HTR-8/SVneo (cell line): Measurements from ENCODE around the gene TRIM7.

Experiments used
- DNase-seq: peaks from one replicate; pipeline ENCODE4 v3.0.0; 2011; ENCODE audit warnings: low spot score, mixed read lengths; ENCODE audit not compliant: insufficient read length
- FAIRE-seq: peaks from 2 replicates; lab custom pipeline; 2011; peaks lifted over from hg19 to GRCh38; lab: Jason Lieb, UNC

The TRIM7 gene

DNA sequence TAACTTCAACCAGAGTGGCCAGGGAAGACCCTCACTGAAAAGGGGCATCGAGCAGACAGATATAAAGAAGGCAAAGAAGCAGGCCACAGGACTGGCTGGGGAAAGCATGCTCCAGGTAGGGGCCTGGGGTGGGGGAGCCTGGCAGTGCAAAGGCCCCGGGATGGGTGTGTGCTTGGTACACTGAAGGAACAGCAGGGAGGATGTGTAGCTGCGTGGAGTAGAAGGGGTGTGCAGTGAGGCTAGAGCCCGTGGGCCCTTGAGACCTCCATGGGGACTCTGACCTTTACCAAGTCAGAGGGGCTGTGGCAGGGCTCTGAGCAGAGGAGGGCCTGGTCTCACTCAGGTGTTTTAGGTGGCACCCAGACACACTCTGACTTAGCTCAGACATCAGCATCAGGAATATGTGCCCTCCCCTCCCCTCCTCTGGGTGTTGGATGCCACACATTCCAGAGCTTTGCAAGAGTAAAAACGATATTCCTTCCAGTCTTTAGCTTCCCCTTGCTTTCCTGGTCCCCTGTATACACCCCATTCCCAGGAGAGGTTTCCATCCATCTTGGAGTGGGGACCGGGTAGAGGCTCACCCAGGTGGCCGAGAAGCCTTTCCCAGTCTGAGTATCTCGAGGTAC is 7.6 kb downstream of the TRIM7 start:
- no peak for DNase-seq
- no peak for FAIRE-seq

DNA sequence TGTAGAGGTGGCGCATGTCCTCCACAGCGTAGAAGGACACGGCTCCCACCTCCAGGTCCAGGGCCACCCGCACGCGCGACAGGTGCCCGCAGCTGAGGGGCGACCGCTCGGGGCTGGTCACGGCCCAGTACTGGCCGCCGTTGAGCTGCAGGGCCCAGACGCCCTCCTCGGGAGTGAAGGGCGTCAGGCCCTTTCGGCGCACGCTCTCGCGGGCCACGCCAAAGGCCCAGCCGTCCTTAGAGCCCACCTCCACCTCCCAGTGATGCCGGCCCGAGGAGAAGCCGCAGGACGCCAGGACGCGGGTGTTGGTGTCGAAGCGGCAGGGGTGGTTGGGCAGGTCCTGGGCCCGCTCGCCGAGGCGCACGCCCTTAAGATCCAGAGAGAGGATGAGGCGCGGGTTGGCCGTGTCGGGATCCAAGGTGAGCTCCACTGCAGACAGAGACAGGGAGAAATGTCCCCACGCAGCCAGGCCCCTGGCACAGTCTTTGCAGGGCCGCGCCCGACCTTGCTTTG is 9.7 kb downstream of the TRIM7 start:
- DNase-seq: no peak
- FAIRE-seq: no peak

DNA sequence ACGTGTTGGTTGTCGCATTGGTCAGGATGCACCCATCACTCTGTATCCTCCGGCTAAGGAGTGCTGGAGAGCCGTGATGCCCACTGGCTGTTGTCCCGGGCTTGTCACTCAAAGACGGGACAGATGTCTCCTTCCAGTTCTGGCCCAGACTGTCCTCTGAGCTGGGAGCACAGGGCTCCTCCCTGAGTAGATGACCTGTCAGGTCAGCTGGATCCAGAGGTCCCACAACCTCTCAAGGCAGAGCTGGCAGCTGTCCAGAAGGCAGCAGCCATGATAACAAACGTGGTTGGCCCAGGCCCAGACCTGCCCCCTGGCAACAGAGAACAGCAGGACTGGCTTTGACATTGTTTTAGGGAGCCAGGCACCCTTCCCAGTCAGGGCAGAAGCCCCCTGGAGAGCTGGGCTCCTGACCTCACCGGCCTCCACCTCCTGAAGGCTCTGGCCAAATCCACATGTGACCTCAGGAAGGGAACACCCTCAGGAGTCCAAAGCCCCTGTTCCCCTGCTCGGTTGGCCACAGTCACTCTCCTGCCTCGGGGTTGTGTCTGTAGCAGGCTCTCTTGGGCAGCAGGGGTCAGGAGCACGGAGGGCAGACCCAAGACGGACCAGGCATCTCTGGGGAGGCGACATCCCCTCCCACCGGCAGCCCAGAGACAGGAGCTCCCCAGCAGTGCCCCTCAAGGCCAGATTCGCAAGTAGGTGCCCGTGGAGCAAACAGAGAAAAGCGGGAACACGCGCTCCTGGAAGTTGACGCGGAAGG is 10.3 kb downstream of the TRIM7 start:
- FAIRE-seq (no peak), DNase-seq (no peak)

DNA sequence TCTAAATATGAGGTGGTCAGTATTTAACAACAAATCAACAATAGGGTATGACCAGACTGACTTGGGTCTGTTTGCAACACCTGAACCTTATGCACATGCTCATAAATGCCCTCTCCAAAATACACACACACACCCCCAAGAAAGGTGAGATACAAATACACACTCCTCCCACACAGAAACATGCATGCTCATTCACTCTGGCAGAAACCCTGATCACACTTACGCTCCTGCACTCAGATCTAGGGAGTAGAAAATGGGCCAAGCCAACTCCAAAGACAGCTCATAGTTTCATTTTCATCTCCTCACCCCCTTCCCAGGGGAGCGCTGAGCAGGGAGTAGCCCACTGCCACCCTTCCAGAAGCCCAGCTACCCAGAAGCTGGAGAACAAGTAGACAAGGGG is 11.3 kb downstream of the TRIM7 start:
- DNase-seq (no peak), FAIRE-seq (no peak)

DNA sequence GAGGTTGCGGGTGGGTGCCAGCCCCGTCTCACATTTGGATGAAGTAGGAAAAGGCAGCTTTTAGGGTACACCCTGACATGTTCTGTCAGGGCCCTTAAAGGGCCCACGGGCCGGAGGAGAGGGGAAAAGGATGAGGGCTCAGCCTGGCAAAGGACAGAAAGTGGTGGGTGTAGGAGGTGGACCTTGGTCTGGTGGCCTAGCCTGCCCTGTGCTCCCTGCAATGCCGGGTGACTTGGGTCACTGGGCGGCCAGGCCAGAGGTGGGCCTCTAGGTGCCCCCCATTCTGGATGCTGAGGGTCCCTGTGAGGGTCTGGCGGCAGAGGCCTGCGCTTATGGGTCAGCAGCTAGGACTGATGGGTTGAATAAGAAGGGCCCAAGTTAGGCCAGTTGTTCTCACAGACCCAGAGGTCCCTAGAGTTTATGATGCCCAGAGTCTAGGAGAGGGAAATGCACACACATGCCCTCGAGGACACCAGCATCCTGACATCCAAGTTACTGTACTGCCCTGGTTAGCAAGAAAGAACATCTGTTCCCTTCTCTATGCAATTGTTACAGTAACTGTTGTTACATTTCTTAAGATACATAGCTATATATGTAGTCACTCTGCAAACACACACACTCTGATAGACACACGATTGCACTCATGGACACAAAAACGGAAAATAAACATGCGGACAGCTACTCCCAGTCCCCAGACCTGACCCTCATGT is 12.5 kb downstream of the TRIM7 start:
- no peak for FAIRE-seq
- no peak for DNase-seq

DNA sequence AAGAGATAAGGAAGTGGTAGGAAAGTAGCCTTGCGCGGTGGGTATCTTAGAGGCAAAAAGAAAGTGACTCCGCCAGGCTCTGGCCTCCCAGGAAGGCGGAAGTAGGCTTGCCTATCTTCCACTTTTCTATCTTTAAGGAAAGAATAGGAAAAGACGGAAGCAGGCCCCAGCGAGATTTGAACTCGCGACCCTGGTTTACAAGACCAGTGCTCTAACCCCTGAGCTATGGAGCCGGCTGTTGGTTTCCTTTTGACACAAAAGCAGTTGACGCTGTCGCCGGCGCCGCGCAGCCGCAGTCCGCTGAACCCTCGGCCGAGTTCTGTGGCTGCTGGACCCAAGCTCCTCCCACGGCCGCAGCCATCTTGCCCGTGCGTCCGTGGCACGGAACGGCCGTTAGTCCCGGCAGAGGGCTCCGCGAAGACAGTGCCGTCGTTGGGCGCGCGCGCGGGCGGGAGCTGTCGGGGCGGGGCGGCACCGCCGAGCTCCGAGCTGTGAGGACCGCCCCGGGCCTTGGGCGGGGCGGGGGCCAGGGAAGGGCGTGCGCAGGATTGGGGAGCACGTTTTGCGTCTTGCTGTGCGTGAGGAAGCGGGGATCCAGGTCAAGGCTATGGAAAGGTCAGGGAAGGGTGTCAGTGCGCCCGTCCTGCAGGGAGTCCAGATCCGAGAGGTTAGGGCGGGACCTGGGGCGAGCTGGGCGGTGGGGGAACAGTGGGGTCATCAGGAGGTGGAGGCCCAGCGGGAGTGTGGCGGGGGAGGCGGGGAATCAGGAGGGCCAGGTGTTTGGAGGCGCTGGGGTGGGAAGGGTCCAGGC is 13.3 kb downstream of the TRIM7 start:
- DNase-seq: peak; percentile 84
- peak; percentile 93 for FAIRE-seq

DNA sequence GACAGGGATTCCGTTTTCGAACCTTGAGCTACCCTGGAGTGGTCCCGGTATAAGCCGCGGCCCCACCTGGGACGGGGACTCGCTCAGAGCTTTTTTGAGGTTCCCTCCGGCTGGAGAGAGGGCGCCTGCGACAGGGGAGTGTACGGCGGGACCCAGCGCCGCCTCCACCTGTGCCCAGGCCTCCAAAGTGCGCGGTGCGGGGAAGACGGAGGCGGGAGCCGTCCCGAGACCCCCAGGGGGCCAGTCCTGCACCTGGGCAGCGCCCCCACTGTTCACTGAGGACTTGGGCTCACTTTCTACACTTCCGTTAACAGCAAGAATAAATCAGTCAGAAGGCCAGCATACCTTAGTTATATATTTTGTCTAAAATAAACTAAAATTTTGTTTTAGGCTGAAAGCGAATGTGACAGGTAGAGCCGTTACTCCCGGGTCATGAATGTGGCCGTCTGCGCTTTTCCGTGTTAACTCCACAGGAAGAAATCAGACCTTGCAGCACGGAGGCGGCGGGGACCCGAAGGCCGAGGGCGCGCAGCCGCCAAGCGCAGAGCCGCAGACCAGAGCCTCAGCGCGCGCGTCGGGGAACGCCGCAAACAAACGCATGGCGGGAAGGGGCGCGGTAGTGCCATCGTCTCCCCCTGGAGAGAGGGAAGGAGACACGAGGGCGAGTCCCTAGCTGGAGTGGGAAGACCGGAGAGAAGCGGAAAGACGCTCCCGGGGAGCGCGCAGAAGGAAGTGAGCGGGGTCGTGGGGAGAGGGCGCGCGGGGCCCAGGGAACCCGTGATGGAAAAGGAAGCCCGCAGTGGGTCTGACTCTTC is 14.1 kb downstream of the TRIM7 start:
- DNase-seq (no peak), FAIRE-seq (no peak)

DNA sequence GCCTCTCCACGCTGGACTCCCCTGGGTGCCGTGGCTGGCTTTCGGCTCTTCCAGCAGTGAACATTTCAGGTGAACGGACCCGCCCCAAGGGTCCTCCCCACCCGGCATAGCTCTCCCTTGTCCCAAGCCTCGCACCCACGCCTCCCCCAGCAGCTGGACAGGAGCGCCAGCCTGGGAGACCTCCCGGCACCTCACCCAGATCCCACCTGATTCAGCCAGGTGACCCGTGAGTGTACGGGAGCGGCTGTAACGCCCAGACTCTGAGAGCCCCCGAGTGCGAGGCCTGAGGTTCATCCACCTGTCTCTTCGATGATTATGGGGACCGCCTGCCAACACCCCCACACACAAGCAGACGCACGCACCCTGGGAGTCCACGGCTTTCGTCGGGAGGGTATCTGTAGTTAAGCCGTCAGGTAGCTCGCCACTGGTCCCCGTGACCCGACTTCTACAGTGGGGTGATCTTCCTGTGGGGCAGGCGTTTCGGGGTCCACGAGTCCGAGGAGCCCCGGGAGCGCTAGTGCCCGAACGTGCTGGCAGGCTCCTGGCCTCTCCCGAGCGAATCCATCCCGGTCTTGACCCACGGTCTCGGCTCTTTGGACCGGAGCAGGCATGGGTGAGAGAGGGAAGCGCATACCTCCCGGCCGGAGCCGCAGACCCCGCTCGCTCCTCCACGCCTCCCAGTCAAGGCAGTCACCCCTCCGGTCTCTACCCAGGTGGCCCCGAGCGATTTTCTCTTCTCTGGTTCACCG is 14.9 kb downstream of the TRIM7 start:
- FAIRE-seq (no peak), DNase-seq (no peak)

DNA sequence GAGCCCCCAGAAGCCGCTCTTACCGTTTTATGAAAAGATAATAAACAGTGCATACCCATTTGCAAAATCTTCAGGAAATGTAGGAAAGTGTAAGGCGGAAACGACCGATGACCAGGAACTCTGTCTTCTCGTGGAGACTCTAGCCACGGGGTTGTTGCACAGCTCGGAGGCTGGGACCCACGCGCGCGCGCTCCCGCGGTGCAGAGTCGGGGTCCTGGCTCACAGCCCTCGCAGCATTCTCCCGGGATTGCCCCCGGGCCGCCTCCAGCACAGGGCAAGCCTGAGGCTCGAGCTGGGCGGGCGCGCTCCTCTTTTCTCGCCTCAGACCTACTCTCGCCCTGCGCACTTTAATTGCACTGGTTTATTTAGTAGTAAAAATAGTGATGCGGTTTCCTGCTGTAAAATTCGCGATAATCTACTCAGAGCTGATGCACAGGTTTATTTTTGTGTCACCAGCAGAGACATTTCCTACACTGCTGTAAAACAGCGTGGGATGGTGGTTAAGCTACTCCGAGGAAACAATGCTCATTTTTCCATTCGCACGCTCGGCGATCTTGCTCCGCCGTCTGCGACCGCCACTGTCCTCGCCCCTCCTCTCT is 15.5 kb downstream of the TRIM7 start:
- FAIRE-seq (no peak), DNase-seq (no peak)

DNA sequence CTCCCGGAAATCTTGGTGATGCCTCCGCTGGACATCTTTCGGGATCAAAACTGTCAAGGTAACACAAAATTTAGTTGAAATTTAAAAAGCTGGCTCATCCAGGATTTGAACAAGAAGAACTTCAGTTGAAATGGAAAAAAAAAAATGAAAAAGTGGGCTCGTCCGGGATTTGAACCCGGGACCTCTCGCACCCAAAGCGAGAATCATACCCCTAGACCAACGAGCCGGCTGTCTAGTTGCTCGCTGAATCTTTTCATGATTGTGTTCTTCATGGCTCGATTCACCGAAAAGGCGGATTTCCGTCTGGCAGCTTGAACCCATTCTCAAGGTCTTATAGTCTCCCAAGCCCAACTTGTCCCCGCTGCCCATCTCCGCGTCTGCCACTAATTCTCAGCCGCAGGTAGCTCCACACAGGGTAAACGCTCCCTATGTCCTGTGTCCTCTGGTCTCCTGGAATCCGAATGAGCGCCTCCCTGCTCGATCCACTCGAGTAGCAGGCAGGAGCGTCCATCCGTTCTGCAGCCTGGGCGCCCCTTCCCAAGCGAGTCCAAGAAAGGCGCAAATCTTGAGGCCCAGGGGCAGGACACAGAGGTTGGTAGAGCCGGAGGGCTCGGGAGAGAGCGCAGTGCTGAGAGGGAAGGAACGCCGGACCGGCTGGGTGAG is 16.2 kb downstream of the TRIM7 start:
- DNase-seq (no peak), FAIRE-seq (no peak)

DNA sequence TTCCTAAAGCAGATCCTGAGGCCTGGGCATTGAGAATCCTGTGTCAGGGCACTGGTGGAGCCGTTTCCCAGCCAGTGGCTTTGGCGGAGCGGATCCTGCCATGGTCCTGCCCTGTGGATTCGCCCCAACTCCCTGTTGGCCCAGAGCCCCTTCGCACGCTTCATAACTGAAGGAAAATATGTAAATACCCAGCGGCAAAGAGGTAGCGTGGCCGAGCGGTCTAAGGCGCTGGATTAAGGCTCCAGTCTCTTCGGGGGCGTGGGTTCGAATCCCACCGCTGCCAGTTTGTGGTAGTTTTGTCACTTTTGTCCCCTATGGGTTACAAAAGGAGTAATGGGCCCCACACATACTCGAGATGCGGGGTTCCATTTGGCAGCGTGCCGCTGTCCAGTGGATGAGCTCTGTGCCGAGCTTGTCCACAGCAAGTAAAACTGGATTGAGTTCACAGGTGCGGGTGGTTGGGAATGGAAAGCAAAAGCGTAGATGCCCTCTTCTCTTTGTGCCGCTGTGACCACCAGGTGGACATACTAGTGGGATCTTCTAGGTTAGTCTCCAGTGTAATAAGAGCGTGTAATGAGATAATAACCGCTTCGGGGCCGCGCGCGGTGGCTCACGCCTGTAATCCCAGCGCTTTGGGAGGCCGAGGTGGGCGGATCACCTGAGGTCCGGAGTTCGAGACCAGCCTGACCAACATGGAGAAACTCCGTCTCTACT is 17.3 kb downstream of the TRIM7 start:
- FAIRE-seq: no peak

DNA sequence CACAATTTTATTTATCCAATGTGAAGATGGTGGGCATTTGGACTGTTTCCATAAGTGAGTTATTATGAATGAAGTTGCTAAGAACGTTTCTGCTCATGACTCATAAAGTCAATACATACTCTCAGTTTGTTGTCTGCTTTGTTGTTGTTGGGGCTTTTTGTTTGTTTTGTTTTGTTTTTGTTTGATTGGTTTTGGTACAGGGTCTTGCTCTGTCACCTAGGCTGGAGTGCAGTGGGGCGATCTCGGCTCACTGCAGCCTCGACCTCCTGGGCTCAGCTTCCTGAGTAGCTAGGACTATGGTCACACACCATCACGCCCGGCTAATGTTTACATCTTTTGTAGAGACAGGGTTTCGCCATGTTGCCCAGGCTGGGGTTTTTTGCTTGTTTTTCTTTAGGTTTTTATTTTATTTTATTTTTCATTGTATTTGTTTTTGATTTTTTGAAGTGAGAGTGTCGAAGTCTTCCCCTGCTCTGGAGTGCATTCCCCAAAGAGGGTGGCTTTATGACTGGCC is 18.0 kb downstream of the TRIM7 start:
- FAIRE-seq (no peak), DNase-seq (no peak)

More for the DNA sequence above, 17.3 kb downstream of the TRIM7 start:
- DNase-seq: no peak

DNA sequence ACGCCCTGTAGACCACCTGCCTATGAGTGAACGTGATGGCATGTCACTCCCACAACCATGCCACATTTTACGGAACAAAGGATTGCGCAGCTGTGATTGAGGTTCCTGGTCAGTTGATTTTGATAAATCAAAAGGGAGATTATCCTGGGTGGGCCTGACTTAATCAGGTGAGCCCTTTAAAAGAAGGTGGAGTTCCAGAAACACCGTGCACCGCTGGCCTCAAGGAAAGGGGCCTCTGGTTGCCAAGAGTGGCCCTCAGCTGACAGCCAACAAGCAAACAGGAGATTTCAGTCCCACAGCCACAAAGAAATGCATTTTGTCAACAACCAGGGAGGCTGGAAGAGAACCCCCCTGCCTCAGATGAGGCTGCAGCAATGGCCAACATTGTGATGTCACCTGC is 19.0 kb downstream of the TRIM7 start:
- FAIRE-seq (no peak), DNase-seq (no peak)

DNA sequence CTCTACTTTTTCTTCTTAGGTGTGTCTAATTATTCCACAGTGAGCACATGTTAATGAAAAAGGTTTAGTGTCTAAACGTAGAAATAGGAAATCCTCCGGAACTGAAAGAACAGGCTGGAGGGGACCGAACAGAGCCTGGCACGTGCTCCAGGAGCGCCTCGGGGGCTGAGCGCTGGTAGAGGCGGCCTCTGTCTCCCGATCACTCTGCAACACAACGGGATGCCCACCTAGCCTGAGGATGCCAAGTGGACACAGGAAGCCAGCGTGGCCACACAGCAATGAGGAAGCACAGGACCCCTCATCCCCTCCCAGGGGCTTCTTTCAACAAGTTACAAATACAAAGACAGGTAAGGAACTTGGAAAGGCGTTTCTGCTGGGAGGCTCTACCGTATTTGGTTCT is 19.4 kb downstream of the TRIM7 start:
- DNase-seq (no peak), FAIRE-seq (no peak)

DNA sequence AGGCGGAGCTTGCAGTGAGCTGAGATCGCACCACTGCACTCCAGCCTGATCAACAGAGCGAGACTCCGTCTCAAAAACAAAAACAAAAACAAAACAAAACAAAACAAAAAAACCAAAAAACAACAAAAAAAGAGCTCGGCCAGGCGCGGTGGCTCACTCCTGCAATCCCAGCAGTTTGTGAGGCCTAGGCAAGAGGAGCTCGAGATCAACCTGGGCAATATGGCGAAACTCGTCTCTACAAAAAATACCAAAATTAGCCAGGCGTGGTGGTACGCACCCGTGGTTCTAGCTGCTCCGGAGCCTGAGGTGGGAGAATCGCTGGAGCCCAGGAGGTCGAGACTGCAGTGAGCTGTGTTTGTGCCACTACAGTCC is 20.2 kb downstream of the TRIM7 start:
- no peak for FAIRE-seq
- DNase-seq: no peak

DNA sequence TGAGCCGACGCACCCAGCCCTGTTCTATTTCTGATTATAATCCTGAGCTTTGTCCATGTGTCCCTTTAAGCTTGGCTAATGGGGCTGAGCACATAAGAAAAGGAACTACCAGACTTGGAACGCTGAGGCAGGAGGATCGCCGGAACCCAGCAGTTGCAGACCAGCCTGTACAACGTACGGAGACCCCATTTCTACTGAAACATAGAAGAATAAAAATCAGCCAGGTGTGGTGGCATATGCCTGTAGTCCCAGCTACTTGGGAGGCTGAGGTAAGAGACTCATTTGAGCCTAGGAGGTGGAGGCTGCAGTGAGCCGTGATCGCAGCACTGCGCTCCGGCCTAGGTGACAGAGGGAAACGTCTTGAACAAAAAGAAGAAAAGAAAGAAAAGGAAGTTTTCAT is 22.3 kb downstream of the TRIM7 start:
- no peak for DNase-seq
- no peak for FAIRE-seq
